Activated CD4-positive, alpha-beta T cell treated with anti-CD3 and anti-CD28 coated beads, Interleukin-2, amount 50 U/mL, for 16 hours (primary cell): ENCODE data around the gene PDXDC1.
"Not testable (repeated sequence)": the region's sequence is repeated elsewhere in the genome, so short reads cannot be mapped to it uniquely, and the experiment has no call there.

Experiments
- DNase-seq: peaks from one replicate; pipeline ENCODE4 v3.0.0-alpha.2; 2020

The PDXDC1 gene

GRCh38 chr16:15076161-15076560, 101.3 kb downstream of the PDXDC1 start:
- DNase-seq = peak; percentile 32

GRCh38 chr16:15080883-15081282, 106.1 kb downstream of the PDXDC1 start:
- not testable (repeated sequence) for DNase-seq

GRCh38 chr16:15082788-15083187, 108.0 kb downstream of the PDXDC1 start:
- DNase-seq = peak; percentile 35

GRCh38 chr16:15090663-15091269, 115.9 kb downstream of the PDXDC1 start:
- DNase-seq = not testable (repeated sequence)

GRCh38 chr16:15093571-15093954, 118.7 kb downstream of the PDXDC1 start:
- DNase-seq = not testable (repeated sequence)

- DNase-seq = peak; percentile 94
Observed at GRCh38 chr16:15093955-15094827, 119.4 kb downstream of the PDXDC1 start, which contains the start of gene RRN3. TSS of gene RRN3 (minus strand) at chr16:15094272. CDS start at chr16:15094233, 39 bp downstream.

- DNase-seq = not testable (repeated sequence)
Observed at GRCh38 chr16:15096583-15096972, 121.8 kb downstream of the PDXDC1 start.

GRCh38 chr16:15099366-15099909, 124.6 kb downstream of the PDXDC1 start:
- DNase-seq = not testable (repeated sequence)

- DNase-seq = not testable (repeated sequence)
Observed at GRCh38 chr16:15100372-15100987, 125.7 kb downstream of the PDXDC1 start.

GRCh38 chr16:15127641-15128425, 153.0 kb downstream of the PDXDC1 start:
- not testable (repeated sequence) for DNase-seq

GRCh38 chr16:15130256-15130932, 155.6 kb downstream of the PDXDC1 start:
- not testable (repeated sequence) for DNase-seq

GRCh38 chr16:15130943-15131700, 156.3 kb downstream of the PDXDC1 start:
- DNase-seq = not testable (repeated sequence)

GRCh38 chr16:15132719-15133428, 158.0 kb downstream of the PDXDC1 start:
- not testable (repeated sequence) for DNase-seq

GRCh38 chr16:15133554-15133953, 158.7 kb downstream of the PDXDC1 start:
- not testable (repeated sequence) for DNase-seq

GRCh38 chr16:15134752-15135482, 160.1 kb downstream of the PDXDC1 start:
- not testable (repeated sequence) for DNase-seq

- not testable (repeated sequence) for DNase-seq
Observed at GRCh38 chr16:15135483-15136360, 160.9 kb downstream of the PDXDC1 start.

- DNase-seq = not testable (repeated sequence)
Observed at GRCh38 chr16:15137514-15137913, 162.7 kb downstream of the PDXDC1 start.
